Panc1 (cell line): ENCODE data around the gene POLD2.

ENCODE experiments used
- POLR2AphosphoS5 ChIP-seq: IDR thresholded peaks from 2 replicates; pipeline ENCODE4 v1.6.1; 2012; ENCODE audit warnings: mild to moderate bottlenecking, low read depth, low read length, moderate library complexity
- REST ChIP-seq, 2 experiments: IDR thresholded peaks; 2 replicates each; pipeline ENCODE4 v1.6.1; 2011 to 2012; ENCODE audit warnings: low read depth in 2 of 2, control low read depth in 1 of 2, low read length in 1 of 2, mild to moderate bottlenecking in 1 of 2, moderate library complexity in 1 of 2; ENCODE audit not compliant: insufficient read depth in 1 of 2

GRCh38 chr7:44086627-44087026, 36.7 kb downstream of the POLD2 start:
- TF ChIP-seq POLR2AphosphoS5 = no peak
- TF ChIP-seq REST (IDR thresholded peaks at IDR 0.05; ENCODE audit: insufficient read depth in 1 of 2, low read depth in 2 of 2, low read length in 1 of 2) = no peak
